Measurements from ENCODE around the gene CACNA1C.

Gene CACNA1C

GRCh38 chr12:2334271-2334670, 281.5 kb downstream of the CACNA1C start:
- no peak overlapping the region for H3K9ac ChIP-seq
- H3K4me1 ChIP-seq (ENCODE audit: low read depth, poor library complexity, severe bottlenecking): peaks cover 37% of the 10 kb centered on the region
- H3K27ac ChIP-seq: no peak overlapping the region
- H2AFZ ChIP-seq (ENCODE audit: low read depth): no peak overlapping the region
- no peaks in the 10 kb centered on the region for H3K36me3 ChIP-seq (ENCODE audit: insufficient read depth)
- H3K4me3 ChIP-seq (IDR thresholded peaks at IDR 0.05; ENCODE audit: insufficient read depth, low read depth, low read length): no peak overlapping the region
- no peaks in the 10 kb centered on the region for H4K20me1 ChIP-seq (ENCODE audit: insufficient read depth)
- no peaks in the 10 kb centered on the region for H3K27me3 ChIP-seq (ENCODE audit: insufficient read depth, low read depth)
- no peak overlapping the region for H3K4me2 ChIP-seq
- no peak for TF ChIP-seq CTCF (conservative IDR thresholded peaks at IDR 0.05; ENCODE audit: low read depth, low read length)
- no peaks in the 10 kb centered on the region for H3K79me2 ChIP-seq (ENCODE audit: insufficient read depth, low read depth)

- Histone ChIP-seq H3K4me2 (peak overlapping the region; percentile 79; the same call in 1 of the 2 replicates), H3K9ac (no peak overlapping the region), H4K20me1 (ENCODE audit: insufficient read depth) (no peaks in the 10 kb centered on the region), H3K36me3 (ENCODE audit: insufficient read depth) (no peaks in the 10 kb centered on the region), H2AFZ (ENCODE audit: low read depth) (peak overlapping the region; percentile 20; the same call in 1 of the 2 replicates), H3K27ac (no peak overlapping the region), H3K4me3 (IDR thresholded peaks at IDR 0.05; ENCODE audit: insufficient read depth, low read depth, low read length) (no peak overlapping the region), H3K79me2 (ENCODE audit: insufficient read depth, low read depth) (no peaks in the 10 kb centered on the region), H3K4me1 (ENCODE audit: low read depth, poor library complexity, severe bottlenecking) (peaks cover 37% of the 10 kb centered on the region), H3K27me3 (ENCODE audit: insufficient read depth, low read depth) (no peaks in the 10 kb centered on the region)
- no peak for TF ChIP-seq CTCF (conservative IDR thresholded peaks at IDR 0.05; ENCODE audit: low read depth, low read length)
Observed at GRCh38 chr12:2334689-2335088, 281.9 kb downstream of the CACNA1C start.

GRCh38 chr12:2335109-2335508, 282.3 kb downstream of the CACNA1C start:
- Histone ChIP-seq H3K36me3 (ENCODE audit: insufficient read depth) (no peaks in the 10 kb centered on the region), H4K20me1 (ENCODE audit: insufficient read depth) (no peaks in the 10 kb centered on the region), H3K4me2 (peak overlapping the region; percentile 79; the same call in 1 of the 2 replicates), H3K9ac (no peak overlapping the region), H3K79me2 (ENCODE audit: insufficient read depth, low read depth) (no peaks in the 10 kb centered on the region), H3K4me3 (IDR thresholded peaks at IDR 0.05; ENCODE audit: insufficient read depth, low read depth, low read length) (no peak overlapping the region), H3K4me1 (ENCODE audit: low read depth, poor library complexity, severe bottlenecking) (peaks cover 37% of the 10 kb centered on the region), H2AFZ (ENCODE audit: low read depth) (peak overlapping the region; percentile 20; the same call in 1 of the 2 replicates), H3K27me3 (ENCODE audit: insufficient read depth, low read depth) (no peaks in the 10 kb centered on the region), H3K27ac (peak overlapping the region; percentile 91; the same call in 1 of the 2 replicates)
- no peak for TF ChIP-seq CTCF (conservative IDR thresholded peaks at IDR 0.05; ENCODE audit: low read depth, low read length)

GRCh38 chr12:2335513-2335912, 282.7 kb downstream of the CACNA1C start:
- Histone ChIP-seq H3K79me2 (ENCODE audit: insufficient read depth, low read depth) (no peaks in the 10 kb centered on the region), H3K27me3 (ENCODE audit: insufficient read depth, low read depth) (no peaks in the 10 kb centered on the region), H3K9ac (no peak overlapping the region), H3K27ac (peak overlapping the region; percentile 91; the same call in 1 of the 2 replicates), H3K4me2 (peak overlapping the region; percentile 79), H2AFZ (ENCODE audit: low read depth) (peak overlapping the region; percentile 20; the same call in 1 of the 2 replicates), H3K4me1 (ENCODE audit: low read depth, poor library complexity, severe bottlenecking) (peaks cover 37% of the 10 kb centered on the region), H3K4me3 (IDR thresholded peaks at IDR 0.05; ENCODE audit: insufficient read depth, low read depth, low read length) (no peak overlapping the region), H4K20me1 (ENCODE audit: insufficient read depth) (no peaks in the 10 kb centered on the region), H3K36me3 (ENCODE audit: insufficient read depth) (no peaks in the 10 kb centered on the region)
- no peak for TF ChIP-seq CTCF (conservative IDR thresholded peaks at IDR 0.05; ENCODE audit: low read depth, low read length)
